Uterus (tissue), 4 donors: ENCODE measurements around the gene LINC01488. TPM values are rescaled to one million over a fixed set of nuclear protein-coding genes. Genes with fewer than 3 reads are reported as not detected.

Experiments
- DNase-seq, 2 donors: peaks; one replicate each; pipeline ENCODE4 v3.0.0-alpha.2; 2019 to 2020
- H3K27ac ChIP-seq, 2 donors: fragments of 200-600 bp; sonication (generic); 1 replicate in 1 of 2; 2 replicates in 1 of 2; pipeline ENCODE4 v1.5.1; 2016 to 2018
- H3K27me3 ChIP-seq, 2 donors: fragments of 200-600 bp; sonication (generic); one replicate each; pipeline ENCODE4 v1.5.1; 2018 to 2019; ENCODE audit warnings: control low read depth in 1 of 2
- H3K36me3 ChIP-seq, 2 donors: fragments of 200-600 bp; sonication (generic); one replicate each; pipeline ENCODE4 v1.5.1; 2019; ENCODE audit warnings: control low read depth in 1 of 2
- H3K4me1 ChIP-seq, 2 donors: fragments of 200-600 bp; sonication (generic); one replicate each; pipeline ENCODE4 v1.5.1; 2018 to 2019; ENCODE audit warnings: control low read depth in 1 of 2
- H3K4me3 ChIP-seq, 2 donors: fragments of 200-600 bp; sonication (generic); 1 replicate in 1 of 2; 2 replicates in 1 of 2; pipeline ENCODE4 v1.5.1; 2018 to 2019; ENCODE audit warnings: mild to moderate bottlenecking in 1 of 2
- H3K9me3 ChIP-seq, 2 donors: fragments of 200-600 bp; sonication (generic); one replicate each; pipeline ENCODE4 v1.5.1; 2019; ENCODE audit warnings: control low read depth in 1 of 2
- CTCF ChIP-seq, 4 experiments: fragments of 200-600 bp in 2 of 4; fragments of 450-650 bp in 2 of 4; sonication (generic) in 2 of 4; IDR thresholded peaks; one replicate each; pipeline ENCODE4 v1.5.1; 2016 to 2019; ENCODE audit warnings: antibody characterized with exemption in 4 of 4, mild to moderate bottlenecking in 2 of 4, moderate library complexity in 1 of 4
- POLR2A ChIP-seq, 2 donors: fragments of 450-650 bp; IDR thresholded peaks; one replicate each; pipeline ENCODE4 v1.6.1; 2016; ENCODE audit warnings: antibody characterized with exemption in 2 of 2, mild to moderate bottlenecking in 1 of 2, moderate library complexity in 1 of 2
- intact Hi-C: fragments of 100-400 bp; cut with DNase I; formaldehyde crosslinking; loops from one replicate; pipeline ENCODE4 v1.15.1; 2023; ENCODE audit warnings: low total_unique reads
- total RNA-seq, 4 donors: library from RNA; depleted of rRNA in 3 of 4; stranded (reverse); fragments of >200 nt in 3 of 4; gene quantifications; one replicate each; pipeline versions ENCODE4 v1.1.0 to v1.2.4, GENCODE V29; 2014 to 2023
- donor health status: DM: yes; HTN: yes; CAD: no.

The LINC01488 gene
- total RNA-seq, 4 donors from 2014 or later, result not detected

- Histone ChIP-seq H3K4me1 (peaks cover 0 to 18% of the 10 kb centered on the region in 2 donors), H3K36me3 (no peaks in the 10 kb centered on the region), H3K27ac (no peak overlapping the region), H3K9me3 (no peaks in the 10 kb centered on the region), H3K27me3 (no peaks in the 10 kb centered on the region), H3K4me3 (no peak overlapping the region)
- intact Hi-C loops, result no loop called here
- TF ChIP-seq POLR2A (IDR thresholded peaks at IDR 0.05) (no peak), CTCF (IDR thresholded peaks at IDR 0.05) (no peak)
- no peak for DNase-seq
Observed at GRCh38 chr11:69467196-69467595, 14.3 kb upstream of the LINC01488 start.

GRCh38 chr11:69467646-69468045 lies 13.8 kb upstream of the LINC01488 start:
- intact Hi-C loops, result no loop called here

GRCh38 chr11:69468221-69468620 lies 13.2 kb upstream of the LINC01488 start:
- no peak overlapping the region for H3K27ac ChIP-seq
- no peaks in the 10 kb centered on the region for H3K36me3 ChIP-seq
- no peak overlapping the region for H3K4me3 ChIP-seq
- no peak for DNase-seq
- intact Hi-C loops, result no loop called here
- H3K27me3 ChIP-seq, result no peaks in the 10 kb centered on the region
- H3K4me1 ChIP-seq, result peaks cover 0 to 14% of the 10 kb centered on the region in 2 donors
- no peaks in the 10 kb centered on the region for H3K9me3 ChIP-seq
- TF ChIP-seq POLR2A (IDR thresholded peaks at IDR 0.05), result no peak
- TF ChIP-seq CTCF (IDR thresholded peaks at IDR 0.05), result no peak

More at GRCh38 chr11:69467646-69468045, 13.8 kb upstream of the LINC01488 start:
- Histone ChIP-seq H3K27me3 (no peaks in the 10 kb centered on the region), H3K9me3 (no peaks in the 10 kb centered on the region), H3K36me3 (no peaks in the 10 kb centered on the region), H3K4me1 (peaks cover 0 to 18% of the 10 kb centered on the region in 2 donors), H3K4me3 (no peak overlapping the region), H3K27ac (no peak overlapping the region)
- DNase-seq, result no peak
- TF ChIP-seq CTCF (IDR thresholded peaks at IDR 0.05) (no peak), POLR2A (IDR thresholded peaks at IDR 0.05) (no peak)

GRCh38 chr11:69468911-69469885 lies 12.3 kb upstream of the LINC01488 start:
- Histone ChIP-seq H3K4me1 (peaks cover 0 to 6% of the 10 kb centered on the region in 2 donors), H3K27ac (no peak overlapping the region), H3K27me3 (no peaks in the 10 kb centered on the region), H3K36me3 (no peaks in the 10 kb centered on the region), H3K9me3 (no peaks in the 10 kb centered on the region), H3K4me3 (no peak overlapping the region)
- intact Hi-C loops, result no loop called here
- DNase-seq, result no peak
- TF ChIP-seq POLR2A (IDR thresholded peaks at IDR 0.05), result no peak
- no peak for TF ChIP-seq CTCF (IDR thresholded peaks at IDR 0.05)

- intact Hi-C loops, result no loop called here
- DNase-seq, result no peak
- H3K36me3 ChIP-seq, result no peaks in the 10 kb centered on the region
- no peak overlapping the region for H3K27ac ChIP-seq
- TF ChIP-seq CTCF (IDR thresholded peaks at IDR 0.05) (no peak), POLR2A (IDR thresholded peaks at IDR 0.05) (no peak)
- no peak overlapping the region for H3K4me3 ChIP-seq
- no peaks in the 10 kb centered on the region for H3K27me3 ChIP-seq
- peaks cover 0 to 6% of the 10 kb centered on the region in 2 donors for H3K4me1 ChIP-seq
- no peaks in the 10 kb centered on the region for H3K9me3 ChIP-seq
Observed at GRCh38 chr11:69470301-69470700, 11.2 kb upstream of the LINC01488 start.
